HG03064 (cell line): ENCODE data around the gene CELF4.

Source experiments
- ATAC-seq: cut with Tn5 transposase; IDR thresholded peaks from one replicate; pipeline ENCODE4 v1.9.1; 2021; ENCODE audit warnings: low read depth; ENCODE audit not compliant: unreplicated experiment

The CELF4 gene

GRCh38 chr18:37272841-37273240, 292.8 kb downstream of the CELF4 start:
- ATAC-seq, result no peak

GRCh38 chr18:37272226-37272625, 293.4 kb downstream of the CELF4 start:
- no peak for ATAC-seq

- ATAC-seq, result no peak
Observed at GRCh38 chr18:37270666-37271052, 294.9 kb downstream of the CELF4 start.

GRCh38 chr18:37270038-37270665, 295.4 kb downstream of the CELF4 start:
- ATAC-seq, result no peak

GRCh38 chr18:37266290-37266689, 299.3 kb downstream of the CELF4 start:
- ATAC-seq, result no peak

GRCh38 chr18:37265382-37265781, 300.2 kb downstream of the CELF4 start:
- no peak for ATAC-seq

GRCh38 chr18:37264956-37265355, 300.6 kb downstream of the CELF4 start:
- no peak for ATAC-seq

GRCh38 chr18:37261988-37262387, 303.6 kb downstream of the CELF4 start:
- no peak for ATAC-seq

GRCh38 chr18:37261246-37261840, 304.3 kb downstream of the CELF4 start:
- no peak for ATAC-seq

GRCh38 chr18:37260367-37261093, 305.1 kb downstream of the CELF4 start:
- no peak for ATAC-seq

GRCh38 chr18:37259711-37260110, 305.9 kb downstream of the CELF4 start:
- ATAC-seq, result no peak

- no peak for ATAC-seq
Observed at GRCh38 chr18:37258819-37259218, 306.8 kb downstream of the CELF4 start.

- no peak for ATAC-seq
Observed at GRCh38 chr18:37258131-37258530, 307.5 kb downstream of the CELF4 start.

- ATAC-seq, result no peak
Observed at GRCh38 chr18:37254973-37255372, 310.6 kb downstream of the CELF4 start.

- no peak for ATAC-seq
Observed at GRCh38 chr18:37254236-37254754, 311.3 kb downstream of the CELF4 start.

- ATAC-seq, result no peak
Observed at GRCh38 chr18:37253394-37254235, 312.0 kb downstream of the CELF4 start.

GRCh38 chr18:37252854-37253393, 312.7 kb downstream of the CELF4 start:
- ATAC-seq, result no peak

- no peak for ATAC-seq
Observed at GRCh38 chr18:37252342-37252741, 313.3 kb downstream of the CELF4 start.

GRCh38 chr18:37251679-37252078, 313.9 kb downstream of the CELF4 start:
- ATAC-seq, result no peak

- ATAC-seq, result no peak
Observed at GRCh38 chr18:37249895-37250618, 315.5 kb downstream of the CELF4 start.
